Keratinocyte (primary cell): ENCODE results near the gene C16orf46. TPM values are rescaled to one million over a fixed set of nuclear protein-coding genes. Genes with fewer than 3 reads are reported as not detected.

Experiments used
- DNase-seq: peaks from one replicate; pipeline ENCODE4 v3.0.0-alpha.2; 2011; ENCODE audit warnings: low read depth, missing footprints, low spot score
- FAIRE-seq: peaks from 2 replicates; lab custom pipeline; 2011; peaks lifted over from hg19 to GRCh38; lab: Jason Lieb, UNC
- H2AFZ ChIP-seq: 2 replicates; pipeline ENCODE4 v1.6.0; 2012; ENCODE audit warnings: low read length, control low read depth, inconsistent platforms; ENCODE audit not compliant: control insufficient read depth
- H3K27ac ChIP-seq: 2 replicates; pipeline ENCODE4 v1.5.1; 2011; ENCODE audit warnings: low read length; ENCODE audit not compliant: control insufficient read depth, insufficient read depth
- H3K27me3 ChIP-seq: 3 replicates; pipeline ENCODE4 v1.6.0; 2011; ENCODE audit warnings: low read length; ENCODE audit not compliant: control insufficient read depth, insufficient read depth; ENCODE audit errors: extremely low read depth
- H3K36me3 ChIP-seq, 2 experiments: 2 replicates in 1 of 2; 3 replicates in 1 of 2; pipeline ENCODE4 v1.5.1; 2011; ENCODE audit warnings: low read length in 2 of 2, mild to moderate bottlenecking in 1 of 2; ENCODE audit not compliant: control insufficient read depth in 2 of 2, insufficient read depth in 2 of 2; ENCODE audit errors: extremely low read depth in 1 of 2
- H3K4me1 ChIP-seq: 3 replicates; pipeline ENCODE4 v1.5.1; 2011; ENCODE audit warnings: low read length; ENCODE audit not compliant: control insufficient read depth, insufficient read depth; ENCODE audit errors: extremely low read depth
- H3K4me2 ChIP-seq: 3 replicates; pipeline ENCODE4 v1.6.0; 2011; ENCODE audit warnings: low read depth, low read length; ENCODE audit not compliant: control insufficient read depth, insufficient read depth; ENCODE audit errors: extremely low read depth
- H3K4me3 ChIP-seq, 3 experiments: fragments of 200-600 bp in 1 of 3; sonication (generic) in 1 of 3; 2 replicates in 2 of 3; 3 replicates in 1 of 3; pipeline ENCODE4 v1.5.1; 2011 to 2016; ENCODE audit warnings: low read length in 3 of 3, mild to moderate bottlenecking in 3 of 3, control low read depth in 2 of 3, inconsistent platforms in 1 of 3, low read depth in 1 of 3, mixed read lengths in 1 of 3, mixed run types in 1 of 3, moderate library complexity in 1 of 3; ENCODE audit not compliant: control insufficient read depth in 2 of 3, insufficient read depth in 2 of 3; ENCODE audit errors: extremely low read depth in 1 of 3
- H3K79me2 ChIP-seq: 2 replicates; pipeline ENCODE4 v1.6.0; 2012; ENCODE audit warnings: low read length; ENCODE audit not compliant: control insufficient read depth, insufficient read depth
- H3K9ac ChIP-seq: 3 replicates; pipeline ENCODE4 v1.6.0; 2011; ENCODE audit warnings: low read length; ENCODE audit not compliant: control insufficient read depth, insufficient read depth; ENCODE audit errors: extremely low read depth
- H3K9me1 ChIP-seq: 3 replicates; pipeline ENCODE4 v1.6.0; 2011; ENCODE audit warnings: low read length; ENCODE audit not compliant: control insufficient read depth, insufficient read depth; ENCODE audit errors: extremely low read depth
- H3K9me3 ChIP-seq: 2 replicates; pipeline ENCODE4 v1.5.1; 2012; ENCODE audit warnings: low read depth, low read length; ENCODE audit not compliant: control insufficient read depth
- H4K20me1 ChIP-seq: 3 replicates; pipeline ENCODE4 v1.6.0; 2011; ENCODE audit warnings: low read length; ENCODE audit not compliant: control insufficient read depth, insufficient read depth; ENCODE audit errors: extremely low read depth
- CTCF ChIP-seq, 3 experiments: IDR thresholded peaks in 1 of 3; conservative IDR thresholded peaks in 1 of 3; optimal IDR thresholded peaks in 1 of 3; 2 replicates in 2 of 3; 3 replicates in 1 of 3; pipeline versions ENCODE3 to v1.5.1; 2011; ENCODE audit warnings: low read length in 3 of 3, mild to moderate bottlenecking in 3 of 3, moderate library complexity in 2 of 3, control low read depth in 1 of 3, inconsistent platforms in 1 of 3; ENCODE audit not compliant: insufficient read depth in 2 of 3; ENCODE audit errors: extremely low read depth in 1 of 3
- EZH2 ChIP-seq: IDR thresholded peaks from one replicate; pipeline ENCODE4 v1.6.1; 2012; ENCODE audit warnings: inconsistent platforms, mild to moderate bottlenecking, low read length, moderate library complexity
- dilution Hi-C: fragments of 300-500 bp; cut with MboI; formaldehyde crosslinking; loops from one replicate; pipeline ENCODE4 v1.7.0; 2020; ENCODE audit warnings: low sequenced_read_pairs; ENCODE audit not compliant: extremely low pct_ligation_motif_present
- polyA plus RNA-seq, 5 experiments: library from polyadenylated mRNA; depleted of rRNA in 3 of 5; stranded (reverse) in 3 of 5; stranded (forward) in 1 of 5; unstranded in 1 of 5; fragments of >200 nt; gene quantifications; 1 replicate in 1 of 5; 2 replicates in 3 of 5; 3 replicates in 1 of 5; pipeline versions ENCODE4 v1.2.1 to v1.2.3, GENCODE V29; 2011 to 2012; ENCODE audit warnings: missing spikeins in 2 of 5, low read depth in 1 of 5, low replicate concordance in 1 of 5

C16orf46 gene
- polyA plus RNA-seq, 1 donor (not counting 4 experiments of a cell fraction or from before 2014, with no cell fraction given), result 0.30 TPM

DNA sequence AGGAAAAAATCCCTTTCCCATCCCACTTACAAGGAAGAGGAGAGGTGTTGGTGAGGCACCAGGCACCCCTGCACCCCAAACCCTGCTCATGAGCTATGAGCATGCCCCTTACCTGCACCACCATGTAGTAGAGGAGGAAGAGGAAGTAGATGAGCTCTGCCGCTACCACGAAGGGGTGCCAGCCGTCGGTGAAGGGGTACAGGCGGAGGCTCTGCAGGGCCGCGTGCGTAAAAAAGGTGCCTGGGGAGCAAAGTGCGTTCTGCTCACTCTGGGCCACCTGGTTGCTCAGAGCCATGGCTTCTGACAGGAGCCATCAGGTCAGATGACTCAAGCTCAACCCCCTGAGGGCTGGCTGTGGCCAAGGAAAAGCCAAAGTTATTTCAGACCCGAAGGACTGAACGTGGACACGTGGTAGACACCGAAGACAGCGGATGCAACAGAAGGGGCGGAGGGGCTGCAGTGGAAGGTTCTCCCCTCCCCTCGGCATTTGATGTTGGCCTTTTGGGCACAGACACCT, 44.5 kb upstream of the C16orf46 start:
- TF ChIP-seq CTCF (optimal IDR thresholded peaks at IDR 0.05 in 1 of 3, IDR thresholded peaks at IDR 0.05 in 1 of 3, conservative IDR thresholded peaks at IDR 0.05 in 1 of 3; ENCODE audit: extremely low read depth in 1 of 3, insufficient read depth in 2 of 3, low read length in 3 of 3) (no peak), EZH2 (no peak)
- Histone ChIP-seq H3K27me3 (peaks cover 18% of the 10 kb centered on the region), H3K9ac (no peak overlapping the region), H3K9me1 (no peaks in the 10 kb centered on the region), H2AFZ (no peak overlapping the region), H3K27ac (no peak overlapping the region), H3K36me3 (no peaks in the 10 kb centered on the region), H4K20me1 (no peaks in the 10 kb centered on the region), H3K79me2 (no peaks in the 10 kb centered on the region), H3K9me3 (no peaks in the 10 kb centered on the region), H3K4me2 (no peak overlapping the region), H3K4me3 (no peak overlapping the region), H3K4me1 (peaks cover 1% of the 10 kb centered on the region)
- FAIRE-seq (no peak), DNase-seq (no peak)
- dilution Hi-C loops, result no loop called here

GRCh38 chr16:81117436-81117835, 40.4 kb upstream of the C16orf46 start:
- no peaks in the 10 kb centered on the region for H3K36me3 ChIP-seq
- no peak overlapping the region for H3K4me2 ChIP-seq
- H3K27me3 ChIP-seq, result peaks cover 18% of the 10 kb centered on the region
- H3K9me1 ChIP-seq, result no peaks in the 10 kb centered on the region
- TF ChIP-seq EZH2, result no peak
- TF ChIP-seq CTCF (optimal IDR thresholded peaks at IDR 0.05 in 1 of 3, IDR thresholded peaks at IDR 0.05 in 1 of 3, conservative IDR thresholded peaks at IDR 0.05 in 1 of 3; ENCODE audit: extremely low read depth in 1 of 3, insufficient read depth in 2 of 3, low read length in 3 of 3), result no peak
- H3K9me3 ChIP-seq, result no peaks in the 10 kb centered on the region
- H3K79me2 ChIP-seq, result no peaks in the 10 kb centered on the region
- no peak overlapping the region for H3K27ac ChIP-seq
- H3K4me3 ChIP-seq, result no peak overlapping the region
- H2AFZ ChIP-seq, result no peak overlapping the region
- no peaks in the 10 kb centered on the region for H4K20me1 ChIP-seq
- no peaks in the 10 kb centered on the region for H3K4me1 ChIP-seq
- H3K9ac ChIP-seq, result no peak overlapping the region
- no peak for DNase-seq
- no peak for FAIRE-seq
- dilution Hi-C loops, result no loop called here
